Panc1 (cell line): ENCODE measurements around the gene ALAS2.

Experiments
- CTCF ChIP-seq: fragments of 450-650 bp; IDR thresholded peaks from 2 replicates; pipeline ENCODE4 v1.5.1; 2017; ENCODE audit warnings: mild to moderate bottlenecking
- POLR2AphosphoS5 ChIP-seq: IDR thresholded peaks from 2 replicates; pipeline ENCODE4 v1.6.1; 2012; ENCODE audit warnings: mild to moderate bottlenecking, low read depth, low read length, moderate library complexity
- TCF7L2 ChIP-seq: IDR thresholded peaks from 2 replicates; pipeline ENCODE4 v1.6.1; 2011; ENCODE audit warnings: mild to moderate bottlenecking, low read depth, low read length, inconsistent platforms

GRCh38 chrX:55030271-55031205 lies at the start of gene ALAS2:
- TF ChIP-seq CTCF (no peak), POLR2AphosphoS5 (no peak), TCF7L2 (no peak)
